GM21576 (cell line): ENCODE data around the gene SLC6A17.

Source experiments
- ATAC-seq: cut with Tn5 transposase; IDR thresholded peaks from one replicate; pipeline ENCODE4 v1.9.1; 2021; ENCODE audit warnings: mild to moderate bottlenecking, moderate library complexity; ENCODE audit not compliant: unreplicated experiment

Gene SLC6A17

DNA sequence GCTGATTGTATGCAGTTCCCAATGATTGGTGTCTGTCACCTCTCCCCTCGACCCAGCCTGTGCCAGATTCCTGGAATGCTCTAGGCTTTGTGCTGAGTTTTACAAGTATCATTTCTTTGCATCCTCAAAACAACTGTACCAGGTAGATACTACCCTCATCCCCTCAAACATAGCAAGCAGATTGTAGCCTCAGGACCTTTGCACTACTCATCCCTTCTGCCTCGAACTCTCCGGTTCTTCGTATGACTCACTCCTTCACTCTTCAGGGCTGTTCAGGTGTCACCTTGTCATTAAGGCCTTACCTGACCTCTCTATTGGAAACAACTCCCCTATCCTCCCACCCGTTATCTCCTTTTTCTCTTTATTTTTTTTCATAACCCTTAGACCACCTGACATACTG is 67.8 kb downstream of the SLC6A17 start:
- no peak for ATAC-seq

DNA sequence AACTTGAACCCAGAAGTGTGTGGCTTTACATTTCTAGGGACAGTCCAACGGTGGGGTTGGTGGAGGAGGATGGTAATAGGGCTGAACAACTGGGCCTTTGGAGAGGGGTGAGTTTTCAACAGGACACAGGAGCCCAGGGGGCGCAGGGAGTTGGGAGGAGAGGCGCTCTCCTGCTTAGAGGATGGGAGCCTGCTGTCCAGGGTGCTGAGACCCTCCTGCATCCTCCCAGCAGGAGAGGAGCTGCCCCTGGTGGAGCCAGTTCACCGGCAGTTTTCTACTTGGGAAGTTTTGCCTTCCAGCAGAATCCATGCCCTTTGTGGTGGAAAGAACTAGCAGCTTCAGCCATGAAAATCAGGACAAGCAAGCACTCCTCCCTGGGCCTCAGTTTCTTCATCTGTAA is 68.4 kb downstream of the SLC6A17 start:
- no peak for ATAC-seq

GRCh38 chr1:110220324-110220723 is 70.0 kb downstream of the SLC6A17 start:
- ATAC-seq, result no peak

GRCh38 chr1:110221119-110221518 is 70.8 kb downstream of the SLC6A17 start:
- ATAC-seq, result no peak

- ATAC-seq, result no peak
Measured at GRCh38 chr1:110223127-110223526, 72.8 kb downstream of the SLC6A17 start.

- no peak for ATAC-seq
Measured at GRCh38 chr1:110223581-110223980, 73.3 kb downstream of the SLC6A17 start.

DNA sequence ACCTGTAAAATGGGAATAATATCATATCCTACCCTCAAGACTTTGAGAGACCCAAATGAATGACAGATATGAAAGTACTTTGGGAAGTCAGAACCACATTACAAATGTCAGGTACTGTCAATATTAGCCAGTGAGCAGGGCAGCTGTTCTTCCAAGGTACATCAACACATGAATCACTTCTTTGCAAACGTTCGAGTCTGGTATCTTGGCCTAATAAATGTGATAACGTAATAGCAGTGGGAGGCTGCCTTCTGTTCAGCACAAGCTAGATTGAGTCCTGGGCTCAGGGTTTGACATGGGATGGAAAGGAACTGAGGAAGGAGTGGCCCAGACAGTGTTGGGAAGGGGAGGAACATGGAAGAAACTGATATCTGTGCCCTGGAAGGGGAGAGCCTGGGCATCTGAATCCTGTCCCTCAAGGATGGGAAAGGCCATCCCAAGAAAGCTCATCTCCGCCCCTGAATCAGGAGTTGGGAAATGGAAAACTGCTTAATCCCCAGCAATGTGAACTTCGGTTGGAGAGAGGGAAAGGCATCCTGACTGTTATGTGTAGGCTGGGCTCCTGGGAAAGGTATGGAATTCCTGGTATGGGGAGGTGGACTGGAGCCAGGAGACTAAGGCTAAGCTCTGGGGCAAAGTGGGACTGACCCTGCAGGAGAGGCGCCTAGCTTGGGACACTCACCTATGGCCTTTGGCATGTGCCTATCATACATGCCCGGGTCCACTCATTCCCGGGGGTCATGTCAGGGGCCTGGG is 74.1 kb downstream of the SLC6A17 start:
- no peak for ATAC-seq

- no peak for ATAC-seq
Measured at GRCh38 chr1:110225212-110225611, 74.9 kb downstream of the SLC6A17 start.

DNA sequence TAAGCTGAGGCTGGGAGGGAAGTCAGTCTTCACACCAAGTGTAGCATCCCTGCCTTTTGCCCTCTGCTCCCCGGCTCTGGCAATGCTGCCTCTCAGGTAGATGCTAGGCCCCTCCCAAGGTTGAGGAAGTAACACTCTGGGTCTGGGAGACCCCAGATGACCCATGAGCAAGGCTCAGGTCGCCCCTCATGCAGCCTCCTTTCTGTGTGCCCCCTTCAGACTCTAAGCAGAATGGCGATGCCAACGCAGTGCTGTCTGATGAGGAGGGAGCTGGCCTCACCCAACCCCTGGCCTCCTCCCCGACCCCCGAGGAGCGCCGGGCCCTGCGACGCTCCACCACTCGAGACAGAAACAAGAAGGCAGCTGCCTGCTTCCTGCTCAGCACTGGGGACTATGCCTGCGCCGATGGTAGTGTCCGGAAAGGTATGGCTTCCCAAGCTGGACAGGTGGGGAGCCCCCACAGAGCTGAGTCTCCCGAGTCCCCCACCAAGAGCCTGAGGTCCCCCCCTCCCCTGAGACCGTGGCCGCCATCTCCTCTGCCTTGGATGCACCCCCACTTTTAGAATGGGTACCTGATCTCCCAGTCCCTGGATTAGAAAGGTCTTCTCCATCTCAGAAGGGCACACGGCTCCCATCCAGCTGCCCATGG is 75.6 kb downstream of the SLC6A17 start:
- no peak for ATAC-seq

- no peak for ATAC-seq
Measured at GRCh38 chr1:110227774-110228173, 77.5 kb downstream of the SLC6A17 start.

- no peak for ATAC-seq
Measured at GRCh38 chr1:110228381-110228780, 78.1 kb downstream of the SLC6A17 start.

DNA sequence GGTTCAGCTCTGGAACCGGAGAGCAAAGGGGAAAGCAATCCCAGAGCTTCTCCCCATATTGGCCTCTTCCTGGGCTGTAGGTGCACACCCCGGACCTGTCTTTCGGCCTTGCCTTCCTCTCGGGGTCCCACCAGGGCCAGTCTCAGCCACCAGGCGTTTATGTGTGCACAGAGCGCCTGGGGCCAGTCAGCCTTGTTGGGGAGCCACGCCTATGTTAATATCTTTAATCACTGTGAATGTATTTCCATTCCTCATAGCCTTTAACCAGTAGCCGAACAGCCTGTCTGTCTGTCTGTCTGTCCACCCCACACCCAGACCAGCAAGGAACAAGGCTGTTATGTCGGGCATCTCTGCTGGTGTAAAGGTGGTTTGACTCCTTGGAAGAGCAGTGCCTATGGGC is 78.6 kb downstream of the SLC6A17 start:
- no peak for ATAC-seq

DNA sequence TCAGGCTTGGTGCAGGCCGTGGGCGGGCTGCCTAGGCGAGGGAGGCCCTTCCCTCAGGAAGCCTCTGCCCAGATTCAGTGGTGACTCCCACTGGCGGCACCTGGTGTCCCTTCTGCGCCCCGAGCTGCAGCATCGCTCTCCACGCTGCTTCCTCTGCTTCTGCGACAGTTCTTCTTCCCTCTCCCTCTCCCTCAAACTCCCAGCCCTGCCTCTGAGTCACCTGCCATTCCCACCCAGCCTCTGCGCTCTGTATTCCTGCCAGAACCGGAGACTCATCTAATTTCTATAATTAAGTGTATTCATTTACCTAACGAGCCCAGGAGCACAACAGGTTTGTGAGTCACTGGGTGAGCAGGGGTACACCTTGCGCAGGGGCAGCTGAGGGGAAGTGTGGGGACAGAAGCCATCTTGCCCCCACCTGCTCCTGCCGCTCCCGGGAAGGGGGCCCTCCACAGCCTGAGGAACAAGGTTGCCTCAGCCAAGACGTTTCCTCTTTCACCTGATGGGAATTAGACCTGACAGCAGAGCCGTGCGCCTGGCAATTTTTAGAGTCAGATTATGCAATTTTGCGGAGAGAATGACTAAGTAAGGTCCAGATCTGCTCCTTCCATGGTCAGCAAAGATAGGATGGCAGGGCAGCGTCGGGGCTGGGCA is 79.2 kb downstream of the SLC6A17 start:
- ATAC-seq, result no peak

DNA sequence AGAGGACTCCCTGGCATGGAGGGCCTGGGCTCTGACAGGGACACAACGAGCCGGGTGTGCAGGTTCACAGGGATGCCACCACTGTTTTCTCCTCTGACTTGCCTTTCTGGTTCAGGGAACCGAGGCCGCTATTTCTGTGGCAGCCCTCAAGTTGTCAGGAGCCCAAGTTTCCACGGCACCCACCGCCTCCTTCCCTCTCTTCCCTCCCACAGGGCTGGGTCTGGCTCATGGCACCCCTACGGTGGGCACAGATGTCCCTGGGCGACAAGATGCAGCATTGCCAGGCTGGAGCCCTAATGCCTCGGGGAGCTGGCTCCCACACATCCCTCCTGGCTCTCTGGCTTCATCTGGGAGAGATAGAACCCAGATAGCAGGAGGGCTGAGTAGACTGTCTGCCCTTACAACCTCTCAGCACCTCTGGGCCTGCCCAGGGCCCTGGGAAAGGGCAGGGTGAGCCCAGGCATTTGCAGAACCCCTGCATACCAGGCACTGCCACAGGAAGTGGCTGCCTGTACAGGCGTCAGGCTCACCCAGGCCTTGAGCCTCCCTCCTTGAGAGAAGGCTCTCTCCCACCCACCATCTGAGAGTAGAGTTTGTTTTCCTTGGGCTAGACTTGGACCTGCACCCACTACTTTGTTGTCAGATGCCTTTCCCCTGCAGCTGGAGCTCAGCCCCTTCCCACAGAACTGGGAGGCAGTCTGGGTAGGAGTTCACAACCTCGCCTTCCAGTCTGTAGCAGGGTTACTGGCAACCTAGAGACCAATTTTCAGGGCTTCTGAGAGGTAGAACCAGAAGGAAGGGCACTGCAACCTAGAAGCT is 80.3 kb downstream of the SLC6A17 start:
- no peak for ATAC-seq

DNA sequence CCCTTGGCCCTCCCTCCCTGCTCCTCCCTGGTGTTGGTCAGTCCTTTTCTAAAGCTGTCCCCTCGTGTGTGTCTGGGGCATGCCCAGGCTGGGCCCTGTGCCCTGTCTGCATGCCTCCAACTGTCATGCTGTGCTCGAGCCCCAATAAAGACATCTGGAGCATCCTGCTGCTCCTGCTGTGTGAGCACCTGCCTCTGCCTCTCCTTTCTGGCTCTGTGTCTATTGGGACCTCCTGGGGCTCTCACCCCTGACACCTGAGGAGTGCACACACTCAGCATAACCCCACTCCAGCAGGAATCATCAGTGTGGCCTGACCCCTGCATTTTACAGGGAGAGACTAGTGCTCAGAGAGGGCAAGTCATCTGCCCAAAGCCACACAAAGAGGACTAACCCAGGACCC is 83.6 kb downstream of the SLC6A17 start:
- no peak for ATAC-seq

DNA sequence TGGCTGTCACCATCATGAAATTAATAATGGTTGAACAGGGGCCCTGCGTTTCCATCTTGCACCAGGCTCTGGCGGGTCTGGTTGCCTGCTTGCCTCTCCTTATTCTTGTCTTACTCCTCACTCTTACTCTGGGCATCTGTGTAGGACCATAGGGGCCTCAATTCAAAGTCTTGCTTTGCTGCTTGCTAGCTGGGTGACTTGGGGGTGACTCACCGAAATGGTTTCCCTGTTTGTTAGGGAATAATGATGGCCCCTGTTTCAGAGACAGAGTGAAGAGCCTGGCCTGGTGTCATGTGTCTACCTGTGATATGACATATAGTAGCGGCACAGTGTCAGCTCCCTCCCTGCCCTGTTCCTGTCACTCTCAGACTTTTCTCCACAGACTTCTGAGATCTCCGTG is 84.4 kb downstream of the SLC6A17 start:
- no peak for ATAC-seq

- ATAC-seq, result no peak
Measured at GRCh38 chr1:110235181-110235833, 85.0 kb downstream of the SLC6A17 start.

DNA sequence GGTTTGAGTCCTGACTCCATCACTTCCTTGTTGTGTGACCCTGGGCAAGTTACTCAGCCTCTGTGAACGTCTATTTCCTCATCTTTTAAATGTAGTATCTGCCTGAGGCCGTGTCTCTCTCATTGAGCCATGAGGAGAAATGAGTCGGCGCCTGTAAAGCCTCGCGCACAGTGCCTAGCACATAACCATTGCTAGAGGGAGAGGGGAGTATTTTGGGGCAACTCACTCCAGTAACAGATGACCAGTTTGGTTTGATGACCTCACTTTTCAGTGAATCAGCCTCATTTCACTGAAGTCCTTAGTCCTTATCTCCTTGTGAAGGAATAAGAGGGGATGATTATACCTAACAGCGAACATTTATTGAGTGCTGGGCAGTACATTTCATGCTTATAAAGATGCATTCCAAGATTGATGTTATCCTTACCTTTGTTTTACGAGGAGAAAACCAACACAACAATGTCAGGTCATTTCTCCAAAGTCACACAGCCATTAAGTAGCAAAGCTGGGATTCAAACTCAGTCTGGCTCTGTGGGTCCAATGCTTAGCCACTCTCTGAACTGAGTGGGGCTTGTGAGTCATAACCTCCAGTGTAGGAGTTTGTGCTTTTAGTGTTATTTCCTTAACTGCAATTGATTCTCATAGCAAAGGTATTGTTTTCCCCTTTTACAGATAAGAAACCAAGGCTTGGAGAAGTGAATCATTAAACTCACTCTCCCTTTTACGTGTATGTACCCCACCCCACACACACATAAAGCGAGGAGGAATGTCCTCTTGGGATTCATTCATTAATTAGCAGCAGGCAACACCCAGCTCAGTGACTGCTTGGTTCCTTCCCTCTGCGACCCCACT is 85.8 kb downstream of the SLC6A17 start:
- ATAC-seq, result no peak

DNA sequence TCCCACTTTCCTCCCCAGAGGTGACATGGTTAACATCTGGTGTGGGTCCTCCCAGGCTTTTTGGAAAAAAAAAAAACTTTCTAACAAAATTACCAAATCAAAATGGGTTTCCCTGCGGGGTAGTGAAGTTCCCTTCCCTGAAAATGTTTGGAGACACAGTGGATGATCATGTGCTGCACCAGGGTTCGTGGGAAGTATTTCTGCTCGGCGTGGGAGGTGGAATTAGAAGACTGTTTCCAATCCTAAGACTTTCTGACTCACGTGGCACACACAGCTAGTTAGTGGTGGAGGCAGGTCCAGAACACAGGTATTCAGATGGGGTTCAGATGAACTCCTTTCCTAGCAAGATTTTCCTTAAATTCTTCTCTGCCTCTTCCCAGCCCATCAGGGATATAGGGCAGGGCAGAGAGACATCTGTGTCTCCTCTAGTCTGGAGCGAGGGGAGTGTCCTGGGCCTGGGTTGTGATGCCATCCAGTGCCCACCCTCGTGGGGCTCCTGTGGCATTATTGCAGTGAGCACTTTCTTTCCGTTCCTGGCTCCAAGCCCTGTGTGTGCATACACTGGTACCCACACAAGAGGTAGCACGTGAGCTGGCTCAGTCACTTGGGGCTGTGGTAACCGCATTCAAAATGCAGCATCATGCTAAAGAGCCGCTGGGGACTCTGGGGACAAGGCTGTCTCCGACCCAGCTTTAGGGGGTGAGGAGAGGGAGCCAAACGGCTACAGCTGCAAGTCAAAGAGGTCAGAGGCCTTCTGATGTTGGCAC is 87.3 kb downstream of the SLC6A17 start:
- no peak for ATAC-seq
